Neural cell (in vitro differentiated cells): ENCODE measurements around the gene TMEM212. TPM values are rescaled to one million over a fixed set of nuclear protein-coding genes. Genes with fewer than 3 reads are reported as not detected.

Source experiments
- H2AFZ ChIP-seq: fragments of 200-600, 300-800 bp; sonication (generic), shearing (Covaris generic); 2 replicates; pipeline ENCODE4 v1.6.0; 2014; ENCODE audit warnings: low read depth, mild to moderate bottlenecking, antibody characterized with exemption, low read length, moderate library complexity
- H3F3A ChIP-seq: fragments of 200-600 bp; shearing (Covaris generic); 2 replicates; pipeline ENCODE4 v1.6.1; 2016; ENCODE audit warnings: mild to moderate bottlenecking, moderate library complexity, mixed read lengths, antibody characterized with exemption, low read length; ENCODE audit not compliant: insufficient read depth, poor library complexity, severe bottlenecking
- H3K27ac ChIP-seq: fragments of 200-600, 300-800 bp; sonication (generic), shearing (Covaris generic); 2 replicates; pipeline ENCODE4 v1.5.1; 2014; ENCODE audit warnings: mild to moderate bottlenecking, low read length, moderate library complexity
- H3K27me3 ChIP-seq: fragments of 300-800, 200-600 bp; sonication (generic), shearing (Covaris generic); 2 replicates; pipeline ENCODE4 v1.6.0; 2014; ENCODE audit warnings: mild to moderate bottlenecking, low read depth, low read length, moderate library complexity; ENCODE audit not compliant: insufficient read depth
- H3K36me3 ChIP-seq: fragments of 300-800, 200-600 bp; sonication (generic), shearing (Covaris generic); 2 replicates; pipeline ENCODE4 v1.5.1; 2014; ENCODE audit warnings: mild to moderate bottlenecking, antibody characterized with exemption, low read length, moderate library complexity; ENCODE audit not compliant: insufficient read depth
- H3K4me2 ChIP-seq: fragments of 300-800, 200-600 bp; sonication (generic), shearing (Covaris generic); 2 replicates; pipeline ENCODE4 v1.6.0; 2014; ENCODE audit warnings: mild to moderate bottlenecking, low read length
- H3K4me3 ChIP-seq: fragments of 300-800, 200-600 bp; sonication (generic), shearing (Covaris generic); 2 replicates; pipeline ENCODE4 v1.5.1; 2014; ENCODE audit warnings: mild to moderate bottlenecking, low read length, moderate library complexity
- H3K79me2 ChIP-seq: fragments of 200-600 bp; shearing (Covaris generic); replicated peaks from 2 replicates; pipeline ENCODE4 v1.6.0; 2014; ENCODE audit warnings: mild to moderate bottlenecking, low read length, moderate library complexity; ENCODE audit not compliant: insufficient read depth
- H3K9ac ChIP-seq: fragments of 300-800, 200-600 bp; sonication (generic), shearing (Covaris generic); 2 replicates; pipeline ENCODE4 v1.6.1; 2016; ENCODE audit warnings: mild to moderate bottlenecking, low read length, mixed read lengths
- H3K9me2 ChIP-seq: fragments of 200-600 bp; shearing (Covaris generic); 2 replicates; pipeline ENCODE4 v1.6.1; 2016; ENCODE audit warnings: mild to moderate bottlenecking, low read length, mixed read lengths; ENCODE audit not compliant: insufficient read depth
- H3K9me3 ChIP-seq: fragments of 200-600, 300-800 bp; sonication (generic), shearing (Covaris generic); 2 replicates; pipeline ENCODE4 v1.6.1; 2016; ENCODE audit warnings: mild to moderate bottlenecking, mixed run types, low read length, moderate library complexity, mixed read lengths
- H4K20me1 ChIP-seq: fragments of 200-600 bp; shearing (Covaris generic); 2 replicates; pipeline ENCODE4 v1.6.1; 2016; ENCODE audit warnings: mild to moderate bottlenecking, mixed run types; ENCODE audit not compliant: insufficient read depth
- EP300 ChIP-seq: fragments of 450-650 bp; conservative IDR thresholded peaks from 2 replicates; pipeline ENCODE4 v1.6.1; 2014; ENCODE audit warnings: antibody characterized with exemption, mild to moderate bottlenecking, moderate library complexity; ENCODE audit not compliant: poor library complexity, severe bottlenecking
- EZH2 ChIP-seq: fragments of 200-600, 300-800 bp; shearing (Covaris generic), sonication (generic); IDR thresholded peaks from 2 replicates; pipeline ENCODE4 v1.6.1; 2014; ENCODE audit warnings: antibody characterized with exemption, low read length, borderline replicate concordance, mild to moderate bottlenecking; ENCODE audit not compliant: insufficient read depth, poor library complexity, severe bottlenecking
- MXI1 ChIP-seq: fragments of 450-650 bp; conservative IDR thresholded peaks from 2 replicates; pipeline ENCODE4 v1.6.1; 2014; ENCODE audit warnings: antibody characterized with exemption, mild to moderate bottlenecking; ENCODE audit not compliant: poor library complexity, severe bottlenecking
- POLR2AphosphoS5 ChIP-seq: IDR thresholded peaks from 2 replicates; pipeline ENCODE4 v1.6.1; 2012
- RAD21 ChIP-seq: fragments of 450-650 bp; conservative IDR thresholded peaks from 2 replicates; pipeline ENCODE4 v1.6.1; 2014; ENCODE audit warnings: antibody characterized with exemption, mild to moderate bottlenecking, moderate library complexity
- REST ChIP-seq: IDR thresholded peaks from 2 replicates; pipeline ENCODE4 v1.6.1; 2012; ENCODE audit warnings: borderline replicate concordance
- SMC3 ChIP-seq: fragments of 450-650 bp; conservative IDR thresholded peaks from 2 replicates; pipeline ENCODE4 v1.6.1; 2014; ENCODE audit warnings: antibody characterized with exemption, mild to moderate bottlenecking, moderate library complexity; ENCODE audit not compliant: poor library complexity
- TAF1 ChIP-seq: IDR thresholded peaks from 2 replicates; pipeline ENCODE4 v1.6.1; 2012; ENCODE audit warnings: low read depth
- polyA plus RNA-seq: library from polyadenylated mRNA; depleted of rRNA; stranded (reverse); fragments of >200 nt; gene quantifications from 2 replicates; pipeline ENCODE4 v1.2.3, GENCODE V29; 2014
- TF ChIP-seq, protein P1 (sequence below): fragments of 450-650 bp; IDR thresholded peaks from 2 replicates; pipeline ENCODE4 v1.5.1; 2014; ENCODE audit warnings: antibody characterized with exemption, mild to moderate bottlenecking, moderate library complexity; ENCODE audit not compliant: poor library complexity, severe bottlenecking

TMEM212 gene
- polyA plus RNA-seq, 1 donor from 2014 or later = not detected

- Histone ChIP-seq H3K9me2 (no peaks in the 10 kb centered on the region), H3K9ac (no peak overlapping the region), H3K4me3 (no peak overlapping the region), H3K9me3 (no peaks in the 10 kb centered on the region), H3K36me3 (no peaks in the 10 kb centered on the region), H3K27me3 (no peaks in the 10 kb centered on the region), H4K20me1 (no peaks in the 10 kb centered on the region), H2AFZ (no peak overlapping the region), H3K27ac (no peak overlapping the region), H3F3A (no peaks in the 10 kb centered on the region), H3K4me2 (no peak overlapping the region), H3K79me2 (no peaks in the 10 kb centered on the region)
- TF ChIP-seq EP300 (no peak), POLR2AphosphoS5 (no peak), SMC3 (no peak), TAF1 (no peak), EZH2 (no peak), REST (no peak)
- TF ChIP-seq, protein P1, sequence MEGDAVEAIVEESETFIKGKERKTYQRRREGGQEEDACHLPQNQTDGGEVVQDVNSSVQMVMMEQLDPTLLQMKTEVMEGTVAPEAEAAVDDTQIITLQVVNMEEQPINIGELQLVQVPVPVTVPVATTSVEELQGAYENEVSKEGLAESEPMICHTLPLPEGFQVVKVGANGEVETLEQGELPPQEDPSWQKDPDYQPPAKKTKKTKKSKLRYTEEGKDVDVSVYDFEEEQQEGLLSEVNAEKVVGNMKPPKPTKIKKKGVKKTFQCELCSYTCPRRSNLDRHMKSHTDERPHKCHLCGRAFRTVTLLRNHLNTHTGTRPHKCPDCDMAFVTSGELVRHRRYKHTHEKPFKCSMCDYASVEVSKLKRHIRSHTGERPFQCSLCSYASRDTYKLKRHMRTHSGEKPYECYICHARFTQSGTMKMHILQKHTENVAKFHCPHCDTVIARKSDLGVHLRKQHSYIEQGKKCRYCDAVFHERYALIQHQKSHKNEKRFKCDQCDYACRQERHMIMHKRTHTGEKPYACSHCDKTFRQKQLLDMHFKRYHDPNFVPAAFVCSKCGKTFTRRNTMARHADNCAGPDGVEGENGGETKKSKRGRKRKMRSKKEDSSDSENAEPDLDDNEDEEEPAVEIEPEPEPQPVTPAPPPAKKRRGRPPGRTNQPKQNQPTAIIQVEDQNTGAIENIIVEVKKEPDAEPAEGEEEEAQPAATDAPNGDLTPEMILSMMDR = no peak
Measured at GRCh38 chr3:171895900-171896299, 52.8 kb downstream of the TMEM212 start.

- Histone ChIP-seq H3K9me3 (no peaks in the 10 kb centered on the region), H3K27ac (no peak overlapping the region), H4K20me1 (no peaks in the 10 kb centered on the region), H2AFZ (no peak overlapping the region), H3K9ac (no peak overlapping the region), H3F3A (no peaks in the 10 kb centered on the region), H3K27me3 (no peaks in the 10 kb centered on the region), H3K4me3 (no peak overlapping the region), H3K36me3 (no peaks in the 10 kb centered on the region), H3K9me2 (no peaks in the 10 kb centered on the region), H3K4me2 (no peak overlapping the region), H3K79me2 (no peaks in the 10 kb centered on the region)
- TF ChIP-seq POLR2AphosphoS5 (no peak), REST (no peak), MXI1 (no peak), RAD21 (no peak), EP300 (no peak), EZH2 (no peak), SMC3 (no peak), TAF1 (no peak)
- TF ChIP-seq, protein P1 = no peak
Measured at GRCh38 chr3:171896316-171896715, 53.2 kb downstream of the TMEM212 start.
